HepG2 (cell line): ENCODE data around the gene TLE1. TPM values are rescaled to one million over a fixed set of nuclear protein-coding genes. Genes with fewer than 3 reads are reported as not detected.
A peak's percentile ranks its signal among the peaks of the same experiment; 100 is the strongest.

Source experiments
- HNRNPUL1 ChIP-seq: fragments of 200-400 bp; formaldehyde crosslinking; IDR thresholded peaks from 2 replicates; pipeline ENCODE4 v1.6.1; 2017; ENCODE audit warnings: low read depth, mild to moderate bottlenecking, low read length, moderate library complexity
- JDP2 ChIP-seq: sonication (generic); formaldehyde crosslinking; IDR thresholded peaks from 2 replicates; pipeline ENCODE4 v1.8.1; 2022; ENCODE audit warnings: missing genetic modification reagents, borderline replicate concordance
- KLF13 ChIP-seq: sonication (generic); formaldehyde crosslinking; IDR thresholded peaks from 2 replicates; pipeline ENCODE4 v1.4.0; 2020; ENCODE audit warnings: mild to moderate bottlenecking, missing genetic modification reagents
- MTF1 ChIP-seq: sonication (generic); formaldehyde crosslinking; IDR thresholded peaks from 2 replicates; pipeline ENCODE4 v1.5.0; 2020; ENCODE audit warnings: missing genetic modification reagents
- MYC ChIP-seq: sonication (generic); formaldehyde crosslinking; IDR thresholded peaks from 2 replicates; pipeline ENCODE4 v1.9.0; 2021; ENCODE audit warnings: missing genetic modification reagents, borderline replicate concordance
- MYNN ChIP-seq: sonication (generic); formaldehyde crosslinking; IDR thresholded peaks from 2 replicates; pipeline ENCODE4 v1.4.0; 2020; ENCODE audit warnings: mild to moderate bottlenecking, low read depth, missing genetic modification reagents
- SP5 ChIP-seq: IDR thresholded peaks from 2 replicates; pipeline ENCODE4 v1.6.1; 2016; ENCODE audit warnings: low read depth, borderline replicate concordance
- TCF12 ChIP-seq, 2 experiments: fragments of 450-650 bp in 1 of 2; sonication (generic) in 1 of 2; formaldehyde crosslinking in 1 of 2; IDR thresholded peaks; 2 replicates each; pipeline versions ENCODE4 v1.6.1 to v1.8.0; 2017 to 2022; ENCODE audit warnings: antibody characterized with exemption in 1 of 2, mild to moderate bottlenecking in 1 of 2, missing genetic modification reagents in 1 of 2, moderate library complexity in 1 of 2
- TRIM24 ChIP-seq: sonication (generic); formaldehyde crosslinking; IDR thresholded peaks from 2 replicates; pipeline ENCODE4 v1.8.0; 2022; ENCODE audit warnings: mild to moderate bottlenecking, missing genetic modification reagents
- ZKSCAN8 ChIP-seq: IDR thresholded peaks from 2 replicates; pipeline ENCODE4 v1.6.1; 2016; ENCODE audit warnings: borderline replicate concordance, missing genetic modification reagents, missing compliant biosample characterization
- ZMYM2 ChIP-seq: sonication (generic); formaldehyde crosslinking; IDR thresholded peaks from 2 replicates; pipeline ENCODE4 v1.8.0; 2022; ENCODE audit warnings: mild to moderate bottlenecking, missing genetic modification reagents
- ZNF263 ChIP-seq: sonication (generic); formaldehyde crosslinking; IDR thresholded peaks from 2 replicates; pipeline ENCODE4 v1.4.0; 2020; ENCODE audit warnings: missing genetic modification reagents
- ZNF607 ChIP-seq: sonication (generic); formaldehyde crosslinking; IDR thresholded peaks from 2 replicates; pipeline ENCODE4 v1.5.1; 2020; ENCODE audit warnings: missing genetic modification reagents, mild to moderate bottlenecking, borderline replicate concordance
- polyA plus RNA-seq, 8 experiments: library from polyadenylated mRNA; depleted of rRNA in 3 of 8; stranded (reverse) in 7 of 8; unstranded in 1 of 8; fragments of >200 nt; fragmentation: Illumina TruSeq in 4 of 8; extraction: Trizol in 4 of 8; gene quantifications; 2 replicates each; pipeline versions ENCODE4 v1.2.1 to v1.2.3, GENCODE V29; 2011 to 2016; ENCODE audit warnings: low read depth in 4 of 8, missing spikeins in 1 of 8, mixed read lengths in 1 of 8; ENCODE audit not compliant: insufficient read depth in 1 of 8
- total RNA-seq, 5 experiments: library from RNA; depleted of rRNA; stranded (reverse); fragments of >200 nt; fragmentation: Illumina TruSeq; extraction: Trizol; gene quantifications; 2 replicates each; pipeline ENCODE4 v1.2.3, GENCODE V29; 2016; ENCODE audit warnings: low read depth in 1 of 5
- TF ChIP-seq, protein P1 (sequence below): sonication (generic); formaldehyde crosslinking; conservative IDR thresholded peaks from 2 replicates; pipeline ENCODE4 v1.4.0; 2020; ENCODE audit warnings: missing genetic modification reagents
- TF ChIP-seq, protein P2 (sequence below): sonication (generic); formaldehyde crosslinking; IDR thresholded peaks from 2 replicates; pipeline ENCODE4 v1.5.1; 2020; ENCODE audit warnings: mild to moderate bottlenecking, missing genetic modification reagents, borderline replicate concordance
- TF ChIP-seq, protein P3 (sequence below): sonication (generic); formaldehyde crosslinking; IDR thresholded peaks from 2 replicates; pipeline ENCODE4 v1.8.0; 2022; ENCODE audit warnings: mild to moderate bottlenecking, missing genetic modification reagents; ENCODE audit not compliant: insufficient replicate concordance
- TF ChIP-seq, protein P4 (sequence below): sonication (generic); formaldehyde crosslinking; IDR thresholded peaks from 2 replicates; pipeline ENCODE4 v1.4.0; 2020; ENCODE audit warnings: missing genetic modification reagents

TLE1 gene
- total and polyA plus RNA-seq, 2 of the 13 experiments (the other 11 are each of a cell fraction or from before 2014, with no cell fraction given): 35.9 to 109 TPM

DNA sequence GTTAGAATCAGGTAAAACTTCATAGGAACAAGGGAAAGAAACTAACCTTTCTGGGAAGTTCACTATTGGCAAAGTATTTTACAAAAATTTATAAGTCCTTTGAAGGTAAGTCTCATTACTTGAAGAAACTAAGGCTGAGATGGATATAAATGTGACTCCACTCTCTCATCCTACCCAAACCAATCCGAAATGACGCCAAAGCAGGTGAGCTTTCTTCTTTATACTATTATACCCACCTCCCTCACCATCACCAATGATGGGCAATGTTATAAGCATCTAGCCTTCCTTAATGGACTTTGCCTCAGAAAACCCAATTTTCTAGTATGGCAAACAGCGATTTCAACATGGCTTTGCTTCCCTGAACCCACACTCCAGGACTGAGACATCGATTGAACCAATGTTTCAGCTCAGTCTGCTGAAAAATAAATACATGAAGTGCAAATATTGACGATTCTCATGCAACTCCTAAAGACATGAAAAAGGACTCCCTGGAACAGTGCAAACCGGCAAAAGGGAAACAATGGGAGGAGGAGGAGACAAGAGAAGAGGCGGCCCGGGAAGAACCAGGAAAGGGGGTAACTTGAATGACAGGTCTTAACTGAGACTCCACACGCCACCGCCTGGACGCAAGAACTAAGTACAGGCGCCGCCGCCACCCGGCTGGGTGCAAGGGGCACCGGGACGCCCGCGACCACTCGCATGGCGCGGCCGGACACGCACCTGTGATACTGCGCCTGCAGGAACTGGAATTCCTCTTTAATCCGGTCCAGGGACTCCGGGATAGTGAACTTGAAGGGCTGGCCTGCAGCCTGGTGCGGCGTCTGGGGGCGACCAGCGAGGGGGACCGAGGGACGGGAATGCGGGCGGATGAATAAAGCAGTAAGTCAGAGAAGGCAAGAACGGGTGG, 2.5 kb downstream of the TLE1 start (continued):
- TF ChIP-seq, protein P1, sequence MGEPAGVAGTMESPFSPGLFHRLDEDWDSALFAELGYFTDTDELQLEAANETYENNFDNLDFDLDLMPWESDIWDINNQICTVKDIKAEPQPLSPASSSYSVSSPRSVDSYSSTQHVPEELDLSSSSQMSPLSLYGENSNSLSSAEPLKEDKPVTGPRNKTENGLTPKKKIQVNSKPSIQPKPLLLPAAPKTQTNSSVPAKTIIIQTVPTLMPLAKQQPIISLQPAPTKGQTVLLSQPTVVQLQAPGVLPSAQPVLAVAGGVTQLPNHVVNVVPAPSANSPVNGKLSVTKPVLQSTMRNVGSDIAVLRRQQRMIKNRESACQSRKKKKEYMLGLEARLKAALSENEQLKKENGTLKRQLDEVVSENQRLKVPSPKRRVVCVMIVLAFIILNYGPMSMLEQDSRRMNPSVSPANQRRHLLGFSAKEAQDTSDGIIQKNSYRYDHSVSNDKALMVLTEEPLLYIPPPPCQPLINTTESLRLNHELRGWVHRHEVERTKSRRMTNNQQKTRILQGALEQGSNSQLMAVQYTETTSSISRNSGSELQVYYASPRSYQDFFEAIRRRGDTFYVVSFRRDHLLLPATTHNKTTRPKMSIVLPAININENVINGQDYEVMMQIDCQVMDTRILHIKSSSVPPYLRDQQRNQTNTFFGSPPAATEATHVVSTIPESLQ: no peak
- TF ChIP-seq HNRNPUL1 (no peak), ZNF263 (CRISPR knock-in tag) (no peak), ZMYM2 (CRISPR knock-in tag) (no peak), MTF1 (CRISPR knock-in tag) (no peak), KLF13 (CRISPR knock-in tag) (no peak), JDP2 (CRISPR knock-in tag) (no peak; the same call in 1 of the 2 replicates), MYNN (CRISPR knock-in tag) (no peak), MYC (CRISPR knock-in tag) (no peak), TCF12 (IDR thresholded peaks at IDR 0.05) (no peak), TCF12 (CRISPR knock-in tag; IDR thresholded peaks at IDR 0.05) (peak; percentile 94), ZKSCAN8 (CRISPR knock-in tag) (no peak; the same call in 1 of the 2 replicates), ZNF607 (peak; percentile 86), TRIM24 (CRISPR knock-in tag) (peak; percentile 41; the same call in 1 of the 2 replicates), SP5 (CRISPR knock-in tag) (peak; percentile 98)
- TF ChIP-seq, protein P2, sequence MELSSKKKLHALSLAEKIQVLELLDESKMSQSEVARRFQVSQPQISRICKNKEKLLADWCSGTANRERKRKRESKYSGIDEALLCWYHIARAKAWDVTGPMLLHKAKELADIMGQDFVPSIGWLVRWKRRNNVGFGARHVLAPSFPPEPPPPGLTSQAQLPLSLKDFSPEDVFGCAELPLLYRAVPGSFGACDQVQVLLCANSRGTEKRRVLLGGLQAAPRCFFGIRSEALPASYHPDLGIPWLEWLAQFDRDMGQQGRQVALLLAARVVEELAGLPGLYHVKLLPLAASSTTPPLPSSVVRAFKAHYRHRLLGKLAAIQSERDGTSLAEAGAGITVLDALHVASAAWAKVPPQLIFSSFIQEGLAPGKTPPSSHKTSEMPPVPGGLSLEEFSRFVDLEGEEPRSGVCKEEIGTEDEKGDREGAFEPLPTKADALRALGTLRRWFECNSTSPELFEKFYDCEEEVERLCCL (CRISPR knock-in tag): no peak
- TF ChIP-seq, protein P3, sequence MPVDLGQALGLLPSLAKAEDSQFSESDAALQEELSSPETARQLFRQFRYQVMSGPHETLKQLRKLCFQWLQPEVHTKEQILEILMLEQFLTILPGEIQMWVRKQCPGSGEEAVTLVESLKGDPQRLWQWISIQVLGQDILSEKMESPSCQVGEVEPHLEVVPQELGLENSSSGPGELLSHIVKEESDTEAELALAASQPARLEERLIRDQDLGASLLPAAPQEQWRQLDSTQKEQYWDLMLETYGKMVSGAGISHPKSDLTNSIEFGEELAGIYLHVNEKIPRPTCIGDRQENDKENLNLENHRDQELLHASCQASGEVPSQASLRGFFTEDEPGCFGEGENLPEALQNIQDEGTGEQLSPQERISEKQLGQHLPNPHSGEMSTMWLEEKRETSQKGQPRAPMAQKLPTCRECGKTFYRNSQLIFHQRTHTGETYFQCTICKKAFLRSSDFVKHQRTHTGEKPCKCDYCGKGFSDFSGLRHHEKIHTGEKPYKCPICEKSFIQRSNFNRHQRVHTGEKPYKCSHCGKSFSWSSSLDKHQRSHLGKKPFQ (CRISPR knock-in tag): peak; percentile 64
- TF ChIP-seq, protein P4, sequence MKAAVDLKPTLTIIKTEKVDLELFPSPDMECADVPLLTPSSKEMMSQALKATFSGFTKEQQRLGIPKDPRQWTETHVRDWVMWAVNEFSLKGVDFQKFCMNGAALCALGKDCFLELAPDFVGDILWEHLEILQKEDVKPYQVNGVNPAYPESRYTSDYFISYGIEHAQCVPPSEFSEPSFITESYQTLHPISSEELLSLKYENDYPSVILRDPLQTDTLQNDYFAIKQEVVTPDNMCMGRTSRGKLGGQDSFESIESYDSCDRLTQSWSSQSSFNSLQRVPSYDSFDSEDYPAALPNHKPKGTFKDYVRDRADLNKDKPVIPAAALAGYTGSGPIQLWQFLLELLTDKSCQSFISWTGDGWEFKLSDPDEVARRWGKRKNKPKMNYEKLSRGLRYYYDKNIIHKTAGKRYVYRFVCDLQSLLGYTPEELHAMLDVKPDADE (CRISPR knock-in tag): no peak
